ENCODE measurements around the gene SORL1. TPM values are rescaled to one million over a fixed set of nuclear protein-coding genes. Genes with fewer than 3 reads are reported as not detected.

The SORL1 gene
- total and polyA plus RNA-seq, 9 of the 15 experiments (the other 6 are each of a cell fraction or from before 2014, with no cell fraction given) = 0.01 to 0.66 TPM; not detected in 7

DNA sequence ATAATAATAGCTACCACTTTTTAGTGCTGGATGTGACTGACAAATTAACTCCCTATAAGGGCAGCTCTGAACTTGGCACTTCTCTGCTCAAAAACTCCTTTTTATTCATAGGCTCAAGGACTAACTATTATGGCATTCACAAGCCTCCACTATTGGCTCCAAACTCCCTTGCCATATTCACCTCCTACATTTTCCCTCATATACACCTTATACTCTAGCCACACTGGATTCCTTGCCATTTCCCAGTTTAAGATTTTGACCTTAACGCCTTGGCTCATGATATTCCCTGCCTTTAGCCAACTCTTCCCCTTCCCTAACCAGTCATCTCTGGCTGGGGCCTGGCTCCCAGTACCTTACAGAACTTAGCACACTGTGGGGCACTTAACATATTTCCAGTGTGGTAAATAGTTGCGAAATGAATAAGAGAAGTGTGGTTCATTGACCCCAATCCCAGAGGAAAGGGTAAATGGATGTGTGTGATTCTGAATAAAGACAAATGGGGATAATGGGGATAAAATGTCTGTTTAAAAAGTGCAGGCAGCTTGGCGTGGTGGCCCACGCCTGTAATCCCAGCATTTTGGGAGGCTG lies 40.0 kb upstream of the SORL1 start:
- Histone ChIP-seq H3K27ac (ENCODE audit: extremely low read depth, low read depth, low read length) (no peak overlapping the region), H3K79me2 (ENCODE audit: control insufficient read depth, insufficient read depth, low read length) (no peaks in the 10 kb centered on the region), H3K27me3 (ENCODE audit: control insufficient read depth in 2 of 2, insufficient read depth in 2 of 2, low read length in 2 of 2) (peaks cover 0 to 2% of the 10 kb centered on the region in 2 experiments; a peak in 1 of 5 replicates), H3K4me1 (replicated peaks in 1 of 2; ENCODE audit: control insufficient read depth in 2 of 2, insufficient read depth in 2 of 2, low read length in 2 of 2) (no peaks in the 10 kb centered on the region; a peak in 1 of 5 replicates), H3K4me3 (no peak overlapping the region), H3K9me1 (ENCODE audit: control insufficient read depth, insufficient read depth, low read length) (no peaks in the 10 kb centered on the region), H3K9me3 (replicated peaks; ENCODE audit: control insufficient read depth, insufficient read depth, low read depth, low read length) (no peaks in the 10 kb centered on the region), H3K4me2 (ENCODE audit: insufficient read depth, low read length) (no peak overlapping the region), H4K20me1 (replicated peaks; ENCODE audit: control insufficient read depth, insufficient read depth, low read length) (no peaks in the 10 kb centered on the region), H3K36me3 (ENCODE audit: control insufficient read depth, insufficient read depth, low read length) (no peaks in the 10 kb centered on the region), H3K9ac (ENCODE audit: insufficient read depth in 1 of 2, low read depth in 2 of 2, low read length in 2 of 2) (no peak overlapping the region), H2AFZ (ENCODE audit: low read depth, low read length) (no peak overlapping the region)
- ATAC-seq (no peak), DNase-seq (ENCODE audit: extremely low read depth in 1 of 4, low spot score in 3 of 4) (no peak), FAIRE-seq (no peak)
- no TSS peak for BruUV-seq (replicated peaks)
- ChIA-PET CTCF (ENCODE audit: low intra/inter-chr PET ratio) (no interaction called here), POLR2A (no interaction called here)
- TF ChIP-seq, protein P1, sequence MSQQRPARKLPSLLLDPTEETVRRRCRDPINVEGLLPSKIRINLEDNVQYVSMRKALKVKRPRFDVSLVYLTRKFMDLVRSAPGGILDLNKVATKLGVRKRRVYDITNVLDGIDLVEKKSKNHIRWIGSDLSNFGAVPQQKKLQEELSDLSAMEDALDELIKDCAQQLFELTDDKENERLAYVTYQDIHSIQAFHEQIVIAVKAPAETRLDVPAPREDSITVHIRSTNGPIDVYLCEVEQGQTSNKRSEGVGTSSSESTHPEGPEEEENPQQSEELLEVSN (IDR thresholded peaks at IDR 0.05; ENCODE audit: borderline replicate concordance in 1 of 2, extremely low read depth in 1 of 2, insufficient read depth in 1 of 2, insufficient read length in 1 of 2, low read depth in 1 of 2, low read length in 1 of 2, poor library complexity in 1 of 2, severe bottlenecking in 1 of 2) = no peak
- TF ChIP-seq ILK (tag; IDR thresholded peaks at IDR 0.05; ENCODE audit: borderline replicate concordance, low read depth) (no peak), ZNF57 (CRISPR knock-in tag; IDR thresholded peaks at IDR 0.05) (no peak), ZNF75A (CRISPR knock-in tag; IDR thresholded peaks at IDR 0.05) (no peak), ZNF133 (CRISPR knock-in tag; IDR thresholded peaks at IDR 0.05) (no peak), SOX6 (IDR thresholded peaks at IDR 0.05) (no peak), ZFP30 (CRISPR knock-in tag; IDR thresholded peaks at IDR 0.05; ENCODE audit: borderline replicate concordance) (no peak), NR3C1 (CRISPR knock-in tag; IDR thresholded peaks at IDR 0.05) (no peak), NFXL1 (CRISPR knock-in tag; IDR thresholded peaks at IDR 0.05) (no peak), CC2D1A (IDR thresholded peaks at IDR 0.05) (no peak)
- TF ChIP-seq, protein P2, sequence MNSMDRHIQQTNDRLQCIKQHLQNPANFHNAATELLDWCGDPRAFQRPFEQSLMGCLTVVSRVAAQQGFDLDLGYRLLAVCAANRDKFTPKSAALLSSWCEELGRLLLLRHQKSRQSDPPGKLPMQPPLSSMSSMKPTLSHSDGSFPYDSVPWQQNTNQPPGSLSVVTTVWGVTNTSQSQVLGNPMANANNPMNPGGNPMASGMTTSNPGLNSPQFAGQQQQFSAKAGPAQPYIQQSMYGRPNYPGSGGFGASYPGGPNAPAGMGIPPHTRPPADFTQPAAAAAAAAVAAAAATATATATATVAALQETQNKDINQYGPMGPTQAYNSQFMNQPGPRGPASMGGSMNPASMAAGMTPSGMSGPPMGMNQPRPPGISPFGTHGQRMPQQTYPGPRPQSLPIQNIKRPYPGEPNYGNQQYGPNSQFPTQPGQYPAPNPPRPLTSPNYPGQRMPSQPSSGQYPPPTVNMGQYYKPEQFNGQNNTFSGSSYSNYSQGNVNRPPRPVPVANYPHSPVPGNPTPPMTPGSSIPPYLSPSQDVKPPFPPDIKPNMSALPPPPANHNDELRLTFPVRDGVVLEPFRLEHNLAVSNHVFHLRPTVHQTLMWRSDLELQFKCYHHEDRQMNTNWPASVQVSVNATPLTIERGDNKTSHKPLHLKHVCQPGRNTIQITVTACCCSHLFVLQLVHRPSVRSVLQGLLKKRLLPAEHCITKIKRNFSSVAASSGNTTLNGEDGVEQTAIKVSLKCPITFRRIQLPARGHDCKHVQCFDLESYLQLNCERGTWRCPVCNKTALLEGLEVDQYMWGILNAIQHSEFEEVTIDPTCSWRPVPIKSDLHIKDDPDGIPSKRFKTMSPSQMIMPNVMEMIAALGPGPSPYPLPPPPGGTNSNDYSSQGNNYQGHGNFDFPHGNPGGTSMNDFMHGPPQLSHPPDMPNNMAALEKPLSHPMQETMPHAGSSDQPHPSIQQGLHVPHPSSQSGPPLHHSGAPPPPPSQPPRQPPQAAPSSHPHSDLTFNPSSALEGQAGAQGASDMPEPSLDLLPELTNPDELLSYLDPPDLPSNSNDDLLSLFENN (IDR thresholded peaks at IDR 0.05; ENCODE audit: low read depth in 2 of 2, low read length in 2 of 2) = no peak
- TF ChIP-seq, protein P3, sequence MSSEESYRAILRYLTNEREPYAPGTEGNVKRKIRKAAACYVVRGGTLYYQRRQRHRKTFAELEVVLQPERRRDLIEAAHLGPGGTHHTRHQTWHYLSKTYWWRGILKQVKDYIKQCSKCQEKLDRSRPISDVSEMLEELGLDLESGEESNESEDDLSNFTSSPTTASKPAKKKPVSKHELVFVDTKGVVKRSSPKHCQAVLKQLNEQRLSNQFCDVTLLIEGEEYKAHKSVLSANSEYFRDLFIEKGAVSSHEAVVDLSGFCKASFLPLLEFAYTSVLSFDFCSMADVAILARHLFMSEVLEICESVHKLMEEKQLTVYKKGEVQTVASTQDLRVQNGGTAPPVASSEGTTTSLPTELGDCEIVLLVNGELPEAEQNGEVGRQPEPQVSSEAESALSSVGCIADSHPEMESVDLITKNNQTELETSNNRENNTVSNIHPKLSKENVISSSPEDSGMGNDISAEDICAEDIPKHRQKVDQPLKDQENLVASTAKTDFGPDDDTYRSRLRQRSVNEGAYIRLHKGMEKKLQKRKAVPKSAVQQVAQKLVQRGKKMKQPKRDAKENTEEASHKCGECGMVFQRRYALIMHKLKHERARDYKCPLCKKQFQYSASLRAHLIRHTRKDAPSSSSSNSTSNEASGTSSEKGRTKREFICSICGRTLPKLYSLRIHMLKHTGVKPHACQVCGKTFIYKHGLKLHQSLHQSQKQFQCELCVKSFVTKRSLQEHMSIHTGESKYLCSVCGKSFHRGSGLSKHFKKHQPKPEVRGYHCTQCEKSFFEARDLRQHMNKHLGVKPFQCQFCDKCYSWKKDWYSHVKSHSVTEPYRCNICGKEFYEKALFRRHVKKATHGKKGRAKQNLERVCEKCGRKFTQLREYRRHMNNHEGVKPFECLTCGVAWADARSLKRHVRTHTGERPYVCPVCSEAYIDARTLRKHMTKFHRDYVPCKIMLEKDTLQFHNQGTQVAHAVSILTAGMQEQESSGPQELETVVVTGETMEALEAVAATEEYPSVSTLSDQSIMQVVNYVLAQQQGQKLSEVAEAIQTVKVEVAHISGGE (CRISPR knock-in tag; IDR thresholded peaks at IDR 0.05) = no peak
- in situ Hi-C loops (cut with MboI) (no loop called here), intact Hi-C loops (cut with micrococcal nuclease) (no loop called here)
- WGBS (ENCODE audit: insufficient coverage, low coverage, missing lambda C conversion rate) = 0% methylated on average over 4 of the region's 4 CpGs
